K562 (cell line): Measurements from ENCODE around the gene ZNF146. TPM values are rescaled to one million over a fixed set of nuclear protein-coding genes. Genes with fewer than 3 reads are reported as not detected.

ENCODE experiments used
- ELF1 ChIP-seq: fragments of 200-800 bp; sonication (Bioruptor generic); IDR thresholded peaks from 2 replicates; pipeline ENCODE4 v1.6.1; 2016; ENCODE audit warnings: missing genetic modification characterization, missing compliant biosample characterization
- HDAC6 ChIP-seq: IDR thresholded peaks from 2 replicates; pipeline ENCODE4 v1.6.1; 2012; ENCODE audit warnings: low read depth, mild to moderate bottlenecking, control low read depth, inconsistent platforms, low read length, moderate library complexity
- NFIC ChIP-seq: fragments of 450-650 bp; IDR thresholded peaks from 2 replicates; pipeline ENCODE4 v1.6.1; 2017; ENCODE audit warnings: mild to moderate bottlenecking, inconsistent platforms
- THRAP3 ChIP-seq: fragments of 450-650 bp; IDR thresholded peaks from 2 replicates; pipeline ENCODE4 v1.6.1; 2016; ENCODE audit warnings: mild to moderate bottlenecking, inconsistent platforms, borderline replicate concordance
- polyA plus RNA-seq, 8 experiments: library from polyadenylated mRNA; depleted of rRNA in 4 of 8; stranded (reverse) in 5 of 8; unstranded in 3 of 8; fragments of >200 nt; fragmentation: Nextera tagmentation in 2 of 8; fragmentation: Illumina TruSeq in 1 of 8; extraction: Ambion mirVana in 2 of 8; extraction: Trizol in 1 of 8; gene quantifications; 2 replicates each; pipeline versions ENCODE4 v1.2.1 to v1.2.3, GENCODE V29; 2011 to 2014; ENCODE audit warnings: inconsistent platforms in 1 of 8, missing spikeins in 1 of 8
- total RNA-seq, 7 experiments: library from RNA; depleted of rRNA in 6 of 7; stranded (reverse); fragments of >200 nt in 6 of 7; fragmentation: Illumina TruSeq in 2 of 7; extraction: Trizol in 2 of 7; gene quantifications; 2 replicates each; pipeline versions ENCODE4 v1.2.1 to v1.2.3, GENCODE V29; 2011 to 2021; ENCODE audit warnings: low replicate concordance in 1 of 7
- TF ChIP-seq, protein P1 (sequence below): fragments of 450-650 bp; IDR thresholded peaks from 2 replicates; pipeline ENCODE4 v1.6.1; 2017; ENCODE audit warnings: antibody characterized with exemption, mild to moderate bottlenecking
- TF ChIP-seq, protein P2 (sequence below): fragments of 450-650 bp; IDR thresholded peaks from 2 replicates; pipeline ENCODE4 v1.6.1; 2016; ENCODE audit warnings: mild to moderate bottlenecking

The ZNF146 gene
- total and polyA plus RNA-seq, 9 of the 15 experiments (the other 6 are each of a cell fraction or from before 2014, with no cell fraction given) = 36.2 to 195 (median 116) TPM

DNA sequence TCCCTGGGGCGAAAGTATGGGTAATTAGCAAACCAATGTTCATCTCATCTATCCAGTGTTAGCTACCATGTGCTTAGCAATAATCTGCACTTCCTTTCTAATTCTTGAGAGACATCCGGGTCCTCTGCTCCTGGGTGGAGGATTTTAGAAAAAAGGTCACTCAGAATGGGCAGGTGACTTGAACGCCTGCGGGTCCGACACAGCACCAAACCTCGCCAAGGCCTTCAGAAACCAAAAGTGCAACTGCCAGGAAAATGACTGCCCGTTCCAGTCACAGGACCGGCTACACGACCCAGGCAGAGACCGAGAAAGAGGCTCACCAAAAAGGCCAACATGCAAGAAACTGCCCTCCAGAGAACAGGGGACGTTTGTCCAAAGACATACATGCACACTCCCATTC, 39.9 kb downstream of the ZNF146 start (continued):
- TF ChIP-seq, protein P1, sequence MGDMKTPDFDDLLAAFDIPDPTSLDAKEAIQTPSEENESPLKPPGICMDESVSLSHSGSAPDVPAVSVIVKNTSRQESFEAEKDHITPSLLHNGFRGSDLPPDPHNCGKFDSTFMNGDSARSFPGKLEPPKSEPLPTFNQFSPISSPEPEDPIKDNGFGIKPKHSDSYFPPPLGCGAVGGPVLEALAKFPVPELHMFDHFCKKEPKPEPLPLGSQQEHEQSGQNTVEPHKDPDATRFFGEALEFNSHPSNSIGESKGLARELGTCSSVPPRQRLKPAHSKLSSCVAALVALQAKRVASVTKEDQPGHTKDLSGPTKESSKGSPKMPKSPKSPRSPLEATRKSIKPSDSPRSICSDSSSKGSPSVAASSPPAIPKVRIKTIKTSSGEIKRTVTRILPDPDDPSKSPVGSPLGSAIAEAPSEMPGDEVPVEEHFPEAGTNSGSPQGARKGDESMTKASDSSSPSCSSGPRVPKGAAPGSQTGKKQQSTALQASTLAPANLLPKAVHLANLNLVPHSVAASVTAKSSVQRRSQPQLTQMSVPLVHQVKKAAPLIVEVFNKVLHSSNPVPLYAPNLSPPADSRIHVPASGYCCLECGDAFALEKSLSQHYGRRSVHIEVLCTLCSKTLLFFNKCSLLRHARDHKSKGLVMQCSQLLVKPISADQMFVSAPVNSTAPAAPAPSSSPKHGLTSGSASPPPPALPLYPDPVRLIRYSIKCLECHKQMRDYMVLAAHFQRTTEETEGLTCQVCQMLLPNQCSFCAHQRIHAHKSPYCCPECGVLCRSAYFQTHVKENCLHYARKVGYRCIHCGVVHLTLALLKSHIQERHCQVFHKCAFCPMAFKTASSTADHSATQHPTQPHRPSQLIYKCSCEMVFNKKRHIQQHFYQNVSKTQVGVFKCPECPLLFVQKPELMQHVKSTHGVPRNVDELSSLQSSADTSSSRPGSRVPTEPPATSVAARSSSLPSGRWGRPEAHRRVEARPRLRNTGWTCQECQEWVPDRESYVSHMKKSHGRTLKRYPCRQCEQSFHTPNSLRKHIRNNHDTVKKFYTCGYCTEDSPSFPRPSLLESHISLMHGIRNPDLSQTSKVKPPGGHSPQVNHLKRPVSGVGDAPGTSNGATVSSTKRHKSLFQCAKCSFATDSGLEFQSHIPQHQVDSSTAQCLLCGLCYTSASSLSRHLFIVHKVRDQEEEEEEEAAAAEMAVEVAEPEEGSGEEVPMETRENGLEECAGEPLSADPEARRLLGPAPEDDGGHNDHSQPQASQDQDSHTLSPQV = no peak
- TF ChIP-seq HDAC6 = no peak
- TF ChIP-seq, protein P2, sequence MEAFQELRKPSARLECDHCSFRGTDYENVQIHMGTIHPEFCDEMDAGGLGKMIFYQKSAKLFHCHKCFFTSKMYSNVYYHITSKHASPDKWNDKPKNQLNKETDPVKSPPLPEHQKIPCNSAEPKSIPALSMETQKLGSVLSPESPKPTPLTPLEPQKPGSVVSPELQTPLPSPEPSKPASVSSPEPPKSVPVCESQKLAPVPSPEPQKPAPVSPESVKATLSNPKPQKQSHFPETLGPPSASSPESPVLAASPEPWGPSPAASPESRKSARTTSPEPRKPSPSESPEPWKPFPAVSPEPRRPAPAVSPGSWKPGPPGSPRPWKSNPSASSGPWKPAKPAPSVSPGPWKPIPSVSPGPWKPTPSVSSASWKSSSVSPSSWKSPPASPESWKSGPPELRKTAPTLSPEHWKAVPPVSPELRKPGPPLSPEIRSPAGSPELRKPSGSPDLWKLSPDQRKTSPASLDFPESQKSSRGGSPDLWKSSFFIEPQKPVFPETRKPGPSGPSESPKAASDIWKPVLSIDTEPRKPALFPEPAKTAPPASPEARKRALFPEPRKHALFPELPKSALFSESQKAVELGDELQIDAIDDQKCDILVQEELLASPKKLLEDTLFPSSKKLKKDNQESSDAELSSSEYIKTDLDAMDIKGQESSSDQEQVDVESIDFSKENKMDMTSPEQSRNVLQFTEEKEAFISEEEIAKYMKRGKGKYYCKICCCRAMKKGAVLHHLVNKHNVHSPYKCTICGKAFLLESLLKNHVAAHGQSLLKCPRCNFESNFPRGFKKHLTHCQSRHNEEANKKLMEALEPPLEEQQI = no peak
- no peak for TF ChIP-seq ELF1 (tag)
- no peak for TF ChIP-seq NFIC
- no peak for TF ChIP-seq THRAP3
